Measurements from ENCODE around the gene DAPP1. TPM values are rescaled to one million over a fixed set of nuclear protein-coding genes. Genes with fewer than 3 reads are reported as not detected.

DAPP1 gene
- total RNA-seq, 2 experiments from 2014 or later = 11.7 to 12.3 TPM

DNA sequence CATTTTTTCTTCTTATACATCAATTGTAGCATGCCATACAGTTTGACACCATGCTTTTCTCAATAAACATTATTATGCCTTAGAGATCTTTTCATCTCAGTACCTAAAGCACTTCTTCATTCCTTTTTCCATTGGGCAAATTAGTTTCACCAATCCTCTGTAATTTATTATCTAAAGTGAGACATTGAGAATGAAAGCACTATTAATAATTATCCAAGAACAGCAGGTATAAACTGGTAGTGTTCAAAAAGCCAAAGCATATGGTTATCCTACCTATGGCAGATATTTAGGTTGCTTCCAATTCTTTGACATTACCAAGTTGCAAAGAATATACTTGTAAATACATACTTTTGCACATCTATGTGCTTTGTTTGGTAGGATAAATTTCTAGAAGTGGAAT, 62.0 kb downstream of the DAPP1 start:
- peaks cover 11% of the 10 kb centered on the region for H3K36me3 Mint-ChIP-seq (ENCODE audit: low read depth)
- TF ChIP-seq, protein P1, sequence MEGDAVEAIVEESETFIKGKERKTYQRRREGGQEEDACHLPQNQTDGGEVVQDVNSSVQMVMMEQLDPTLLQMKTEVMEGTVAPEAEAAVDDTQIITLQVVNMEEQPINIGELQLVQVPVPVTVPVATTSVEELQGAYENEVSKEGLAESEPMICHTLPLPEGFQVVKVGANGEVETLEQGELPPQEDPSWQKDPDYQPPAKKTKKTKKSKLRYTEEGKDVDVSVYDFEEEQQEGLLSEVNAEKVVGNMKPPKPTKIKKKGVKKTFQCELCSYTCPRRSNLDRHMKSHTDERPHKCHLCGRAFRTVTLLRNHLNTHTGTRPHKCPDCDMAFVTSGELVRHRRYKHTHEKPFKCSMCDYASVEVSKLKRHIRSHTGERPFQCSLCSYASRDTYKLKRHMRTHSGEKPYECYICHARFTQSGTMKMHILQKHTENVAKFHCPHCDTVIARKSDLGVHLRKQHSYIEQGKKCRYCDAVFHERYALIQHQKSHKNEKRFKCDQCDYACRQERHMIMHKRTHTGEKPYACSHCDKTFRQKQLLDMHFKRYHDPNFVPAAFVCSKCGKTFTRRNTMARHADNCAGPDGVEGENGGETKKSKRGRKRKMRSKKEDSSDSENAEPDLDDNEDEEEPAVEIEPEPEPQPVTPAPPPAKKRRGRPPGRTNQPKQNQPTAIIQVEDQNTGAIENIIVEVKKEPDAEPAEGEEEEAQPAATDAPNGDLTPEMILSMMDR (IDR thresholded peaks at IDR 0.05) = no peak
- no peak for ATAC-seq
- H3K4me3 Mint-ChIP-seq = no peak overlapping the region
- no peaks in the 10 kb centered on the region for H3K9me3 Mint-ChIP-seq
- ChIA-PET POLR2A (no interaction called here), CTCF (interaction anchor here (1.8 to 2.3 kb wide), 2 partner anchors 67 to 70 kb away, joined by 5 to 11 read pairs; no protein-coding TSS in a partner anchor)
- no peaks in the 10 kb centered on the region for H3K4me1 Mint-ChIP-seq (ENCODE audit: low read depth)
- intact Hi-C loops (cut with micrococcal nuclease) = no loop called here
- H3K27me3 Mint-ChIP-seq = no peaks in the 10 kb centered on the region
- DNase-seq = no peak
- no peak overlapping the region for H3K27ac Mint-ChIP-seq

DNA sequence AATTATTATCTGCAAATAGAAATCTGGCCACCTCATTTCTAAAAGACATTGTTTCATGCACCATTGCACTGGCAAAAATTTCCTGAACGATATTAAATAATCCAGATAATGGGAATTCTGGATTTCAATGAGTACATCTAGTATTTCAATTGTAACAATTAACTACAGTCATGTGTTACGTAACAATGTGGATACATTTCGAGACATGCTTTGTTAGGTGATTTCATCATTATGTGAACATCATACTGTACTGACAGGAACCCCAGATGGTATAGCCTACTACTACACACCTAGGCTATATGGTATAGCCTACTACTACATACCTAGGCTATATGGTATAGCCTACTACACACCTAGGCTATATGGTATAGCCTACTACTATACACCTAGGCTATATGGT, 62.8 kb downstream of the DAPP1 start:
- ATAC-seq (no peak), DNase-seq (no peak)
- Mint-ChIP-seq H3K27ac (no peak overlapping the region), H3K4me3 (no peak overlapping the region), H3K4me1 (ENCODE audit: low read depth) (no peaks in the 10 kb centered on the region), H3K9me3 (no peaks in the 10 kb centered on the region), H3K27me3 (no peaks in the 10 kb centered on the region), H3K36me3 (ENCODE audit: low read depth) (peaks cover 12% of the 10 kb centered on the region)
- ChIA-PET POLR2A (no interaction called here), CTCF (interaction anchor here (2.3 kb wide), 1 partner anchor 68 kb away, joined by 11 read pairs; no protein-coding TSS in a partner anchor)
- intact Hi-C loops (cut with micrococcal nuclease) = no loop called here
- TF ChIP-seq, protein P1 (IDR thresholded peaks at IDR 0.05) = no peak

- H3K4me3 Mint-ChIP-seq = no peak overlapping the region
- peak; percentile 62 for ATAC-seq
- no peaks in the 10 kb centered on the region for H3K27me3 Mint-ChIP-seq
- DNase-seq = peak; percentile 46
- CTCF ChIA-PET = interaction anchor here (0.7 to 4.3 kb wide), 13 partner anchors 10 to 322 kb away, joined by 3 to 53 read pairs (median 4); partner anchors contain the start of genes DAPP1 and TRMT10A
- POLR2A ChIA-PET = no interaction called here
- peaks cover 3% of the 10 kb centered on the region for H3K36me3 Mint-ChIP-seq (ENCODE audit: low read depth)
- H3K27ac Mint-ChIP-seq = no peak overlapping the region
- no peaks in the 10 kb centered on the region for H3K9me3 Mint-ChIP-seq
- TF ChIP-seq, protein P1 (IDR thresholded peaks at IDR 0.05) = peak; percentile 82
- peaks cover 10% of the 10 kb centered on the region for H3K4me1 Mint-ChIP-seq (ENCODE audit: low read depth)
- intact Hi-C loops (cut with micrococcal nuclease) = loop anchor here (1.0 kb wide), 1 partner anchor 74 kb away; no protein-coding TSS in a partner anchor
Measured at GRCh38 chr4:99885063-99885664, 68.5 kb downstream of the DAPP1 start.

GRCh38 chr4:99885687-99886086, 69.1 kb downstream of the DAPP1 start:
- ATAC-seq = no peak
- POLR2A ChIA-PET = no interaction called here

GRCh38 chr4:99886146-99886545, 69.5 kb downstream of the DAPP1 start:
- no peak for DNase-seq
- POLR2A ChIA-PET = no interaction called here
- H3K9me3 Mint-ChIP-seq = no peaks in the 10 kb centered on the region
- no peak for ATAC-seq
- intact Hi-C loops (cut with micrococcal nuclease) = no loop called here
- TF ChIP-seq, protein P1 (IDR thresholded peaks at IDR 0.05) = no peak
- CTCF ChIA-PET = interaction anchor here (0.9 to 4.3 kb wide), 3 partner anchors 63 to 78 kb away, joined by 3 to 53 read pairs (median 45); no protein-coding TSS in a partner anchor
- H3K27me3 Mint-ChIP-seq = no peaks in the 10 kb centered on the region
- H3K4me1 Mint-ChIP-seq (ENCODE audit: low read depth) = peaks cover 18% of the 10 kb centered on the region
- H3K4me3 Mint-ChIP-seq = no peak overlapping the region
- no peak overlapping the region for H3K27ac Mint-ChIP-seq
- peaks cover 6% of the 10 kb centered on the region for H3K36me3 Mint-ChIP-seq (ENCODE audit: low read depth)

More at GRCh38 chr4:99885687-99886086, 69.1 kb downstream of the DAPP1 start:
- intact Hi-C loops (cut with micrococcal nuclease) = loop anchor here (1.0 kb wide), 1 partner anchor 74 kb away; no protein-coding TSS in a partner anchor
- H3K9me3 Mint-ChIP-seq = no peaks in the 10 kb centered on the region
- H3K27me3 Mint-ChIP-seq = no peaks in the 10 kb centered on the region
- peaks cover 3% of the 10 kb centered on the region for H3K36me3 Mint-ChIP-seq (ENCODE audit: low read depth)
- CTCF ChIA-PET = interaction anchor here (0.9 to 4.3 kb wide), 7 partner anchors 9 to 141 kb away, joined by 3 to 53 read pairs (median 3); partner anchors contain the start of gene DAPP1
- TF ChIP-seq, protein P1 (IDR thresholded peaks at IDR 0.05) = no peak
- peaks cover 14% of the 10 kb centered on the region for H3K4me1 Mint-ChIP-seq (ENCODE audit: low read depth)
- no peak overlapping the region for H3K4me3 Mint-ChIP-seq
- no peak overlapping the region for H3K27ac Mint-ChIP-seq
- DNase-seq = no peak

All from activated CD8-positive, alpha-beta T cell treated with anti-CD3 and anti-CD28 coated beads for 36 hours (primary cell).